Nephron progenitor cell (in vitro differentiated cells): Measurements from ENCODE around the gene TXNDC12.
"Not testable (repeated sequence)": the region's sequence is repeated elsewhere in the genome, so short reads cannot be mapped to it uniquely, and the experiment has no call there.

Experiments
- DNase-seq: peaks from one replicate; pipeline ENCODE4 v3.0.0; 2021
- H3K27ac Mint-ChIP-seq: 2 replicates; pipeline ENCODE4 v1.8.0; 2021; ENCODE audit warnings: mild to moderate bottlenecking, moderate library complexity, mixed read lengths
- H3K27me3 Mint-ChIP-seq: 2 replicates; pipeline ENCODE4 v1.8.0; 2021; ENCODE audit warnings: mild to moderate bottlenecking, low read depth, mixed read lengths; ENCODE audit not compliant: poor library complexity
- H3K36me3 Mint-ChIP-seq: 2 replicates; pipeline ENCODE4 v1.8.0; 2021; ENCODE audit warnings: low read depth, mixed read lengths
- H3K4me1 Mint-ChIP-seq: 2 replicates; pipeline ENCODE4 v1.8.0; 2021; ENCODE audit warnings: mixed read lengths
- H3K4me3 Mint-ChIP-seq: 2 replicates; pipeline ENCODE4 v1.8.0; 2021; ENCODE audit warnings: mild to moderate bottlenecking, moderate library complexity, mixed read lengths
- H3K9me3 Mint-ChIP-seq: 2 replicates; pipeline ENCODE4 v1.8.0; 2021; ENCODE audit warnings: mild to moderate bottlenecking, moderate library complexity, mixed read lengths
- CTCF ChIP-seq: fragments of 200-600 bp; sonication (generic); IDR thresholded peaks from 2 replicates; pipeline ENCODE4 v1.5.0; 2021; ENCODE audit warnings: antibody characterized with exemption

TXNDC12 gene

DNA sequence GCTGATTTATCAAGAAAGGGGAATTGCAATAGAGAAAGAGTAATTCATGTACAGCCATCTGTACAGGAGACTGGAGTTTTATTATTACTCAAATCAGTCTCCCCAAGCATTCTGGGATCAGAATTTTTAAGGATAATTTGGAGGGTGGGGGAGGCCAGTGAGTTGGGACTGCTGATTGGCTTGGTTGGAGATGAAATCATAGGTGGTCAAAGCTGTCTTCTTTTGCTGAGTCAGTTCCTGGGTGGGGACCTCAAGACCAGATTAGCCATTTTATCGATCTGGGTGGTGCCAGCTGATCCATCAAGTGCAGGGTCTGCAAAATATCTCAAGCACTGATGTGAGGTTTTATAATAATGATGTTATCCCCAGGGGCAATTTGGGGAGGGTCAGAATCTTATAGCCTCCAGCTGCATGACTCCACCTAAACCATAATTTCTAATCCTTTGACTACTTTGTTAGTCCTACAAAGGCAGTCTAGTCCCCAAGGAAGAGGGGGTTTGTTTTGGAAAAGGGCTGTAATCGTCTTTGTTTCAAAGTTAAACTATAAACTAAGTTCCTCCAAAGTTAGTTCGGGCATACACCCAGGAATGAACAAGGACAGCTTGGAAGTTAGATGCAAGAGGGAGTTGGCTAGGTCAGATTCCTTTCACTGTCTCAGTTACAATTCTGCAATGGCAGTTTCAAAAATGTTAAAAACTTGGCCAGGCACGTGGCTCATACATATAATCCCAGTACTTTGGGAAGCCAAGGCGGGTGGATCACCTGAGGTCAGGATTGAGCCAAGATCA, 47.6 kb downstream of the TXNDC12 start:
- no peak for TF ChIP-seq CTCF
- H3K4me1 Mint-ChIP-seq, result no peaks in the 10 kb centered on the region
- DNase-seq, result no peak
- no peaks in the 10 kb centered on the region for H3K9me3 Mint-ChIP-seq
- peaks cover 39% of the 10 kb centered on the region for H3K27me3 Mint-ChIP-seq
- no peaks in the 10 kb centered on the region for H3K36me3 Mint-ChIP-seq
- no peak overlapping the region for H3K4me3 Mint-ChIP-seq
- no peak overlapping the region for H3K27ac Mint-ChIP-seq

DNA sequence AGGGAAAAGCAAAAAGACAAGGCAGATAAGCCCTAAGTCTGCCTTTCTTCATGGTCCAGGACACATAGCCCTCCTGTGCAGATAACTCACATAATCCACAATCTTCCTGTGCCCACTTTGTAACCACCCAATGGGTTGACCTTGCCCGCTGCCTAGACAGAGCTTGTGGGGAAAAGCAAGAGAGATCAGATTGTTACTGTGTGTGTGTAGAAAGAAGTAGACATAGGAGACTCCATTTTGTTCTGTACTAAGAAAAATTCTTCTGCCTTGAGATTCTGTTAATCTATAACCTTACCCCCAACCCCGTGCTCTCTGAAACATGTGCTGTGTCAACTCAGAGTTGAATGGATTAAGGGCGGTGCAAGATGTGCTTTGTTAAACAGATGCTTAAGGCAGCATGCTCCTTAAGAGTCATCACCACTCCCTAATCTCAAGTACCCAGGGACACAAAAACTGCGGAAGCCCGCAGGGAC, 48.9 kb downstream of the TXNDC12 start:
- not testable (repeated sequence) for DNase-seq, H3K4me3 Mint-ChIP-seq, H3K9me3 Mint-ChIP-seq, H3K4me1 Mint-ChIP-seq, H3K27ac Mint-ChIP-seq, H3K36me3 Mint-ChIP-seq
- peaks cover 39% of the 10 kb centered on the region for H3K27me3 Mint-ChIP-seq

DNA sequence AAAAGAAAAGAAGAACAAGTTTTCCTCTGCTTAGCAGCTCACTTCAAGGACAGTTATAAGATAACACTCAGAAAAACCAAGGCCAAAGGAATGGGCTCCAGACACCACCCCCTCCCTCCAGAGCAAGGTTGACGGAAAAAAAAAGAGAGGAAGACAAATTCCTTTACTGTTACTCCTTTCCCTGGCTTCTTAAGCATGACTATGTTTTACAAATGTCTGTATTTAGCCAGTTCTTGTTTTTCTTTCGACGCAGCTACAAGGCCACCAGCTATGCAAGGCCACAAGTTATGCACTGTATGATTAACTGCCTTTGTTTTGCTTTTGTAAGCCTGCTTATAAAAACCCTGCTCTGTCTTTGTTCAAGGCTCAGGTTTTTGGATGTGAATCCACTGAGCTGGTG, 49.4 kb downstream of the TXNDC12 start:
- not testable (repeated sequence) for H3K36me3 Mint-ChIP-seq, H3K4me3 Mint-ChIP-seq, DNase-seq, H3K9me3 Mint-ChIP-seq, H3K4me1 Mint-ChIP-seq, H3K27ac Mint-ChIP-seq
- peaks cover 39% of the 10 kb centered on the region for H3K27me3 Mint-ChIP-seq

DNA sequence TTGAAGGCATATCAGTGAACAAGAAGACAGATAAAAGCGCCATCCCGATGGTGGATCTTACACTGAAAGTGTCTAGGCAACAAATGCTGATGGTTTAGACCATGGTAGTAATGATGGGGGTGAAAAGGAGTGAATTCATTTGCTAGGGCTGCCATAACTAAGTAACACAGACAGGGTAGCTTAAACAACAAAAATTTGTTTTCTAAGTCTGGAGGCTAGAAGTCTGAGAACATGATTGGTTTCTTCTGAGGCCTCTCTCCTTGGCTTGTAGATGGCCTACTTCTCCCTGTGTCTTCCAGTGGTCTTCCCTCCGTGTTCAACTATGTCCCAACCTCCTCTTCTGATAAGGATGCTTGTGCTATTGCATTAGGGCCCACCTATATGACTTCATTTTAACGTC, 51.1 kb downstream of the TXNDC12 start:
- Mint-ChIP-seq H3K9me3 (no peaks in the 10 kb centered on the region), H3K4me1 (no peaks in the 10 kb centered on the region), H3K36me3 (no peaks in the 10 kb centered on the region), H3K27ac (no peak overlapping the region), H3K4me3 (no peak overlapping the region), H3K27me3 (peaks cover 39% of the 10 kb centered on the region)
- no peak for DNase-seq
- no peak for TF ChIP-seq CTCF

- peak; percentile 64 for DNase-seq
Observed at GRCh38 chr1:52002038-52002917, 52.7 kb downstream of the TXNDC12 start.

DNA sequence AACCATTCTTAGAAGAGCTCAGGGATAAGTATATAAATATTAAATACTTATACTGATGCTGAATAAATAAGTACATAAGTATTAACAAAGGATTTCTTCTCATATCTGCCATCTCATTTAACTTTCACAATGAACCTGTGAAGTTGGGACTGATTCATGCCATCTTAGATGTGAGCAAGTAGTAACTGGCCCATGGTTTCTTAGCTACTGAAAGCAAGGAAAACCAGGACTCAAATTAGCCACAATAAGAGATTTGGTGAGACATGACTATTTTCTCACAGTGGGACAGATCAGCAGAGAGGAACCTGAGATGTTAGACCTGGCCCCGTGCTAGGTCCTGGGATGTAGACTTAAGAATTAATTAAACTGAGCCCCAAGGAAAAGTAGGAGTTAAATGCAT, 56.3 kb downstream of the TXNDC12 start:
- no peak for DNase-seq
- Mint-ChIP-seq H3K36me3 (no peaks in the 10 kb centered on the region), H3K4me3 (no peak overlapping the region), H3K27me3 (peaks cover 20% of the 10 kb centered on the region), H3K27ac (no peak overlapping the region), H3K9me3 (no peaks in the 10 kb centered on the region), H3K4me1 (peaks cover 5% of the 10 kb centered on the region)
- no peak for TF ChIP-seq CTCF

More at GRCh38 chr1:52002038-52002917, 52.7 kb downstream of the TXNDC12 start:
- Mint-ChIP-seq H3K27me3 (peaks cover 32% of the 10 kb centered on the region), H3K27ac (no peak overlapping the region), H3K36me3 (no peaks in the 10 kb centered on the region), H3K4me1 (peaks cover 5% of the 10 kb centered on the region), H3K9me3 (no peaks in the 10 kb centered on the region), H3K4me3 (no peak overlapping the region)
- peak; percentile 90 for TF ChIP-seq CTCF
